ENCODE results near the gene ACAD8. TPM values are rescaled to one million over a fixed set of nuclear protein-coding genes. Genes with fewer than 3 reads are reported as not detected.

The ACAD8 gene
- total and polyA plus RNA-seq, 2 of the 4 experiments (the other 2 are of a cell fraction): 11.1 to 21.2 TPM

GRCh38 chr11:134250246-134250645, 3.1 kb upstream of the ACAD8 start:
- Histone ChIP-seq H3K4ac (ENCODE audit: low read depth, low read length) (no peak overlapping the region), H2BK5ac (ENCODE audit: low read depth, low read length, poor library complexity, severe bottlenecking) (no peak overlapping the region), H3K27ac (ENCODE audit: insufficient read depth, low read length) (no peak overlapping the region), H2AK5ac (ENCODE audit: low read depth, low read length) (no peak overlapping the region), H2BK120ac (ENCODE audit: low read depth, low read length) (no peak overlapping the region), H2BK15ac (ENCODE audit: low read depth, low read length) (no peak overlapping the region), H3K36me3 (ENCODE audit: control insufficient read depth, insufficient read depth, low read length) (peaks cover 35% of the 10 kb centered on the region), H3K4me2 (ENCODE audit: low read depth, low read length) (no peak overlapping the region), H2BK20ac (ENCODE audit: low read depth, low read length) (no peak overlapping the region), H4K5ac (ENCODE audit: low read depth, low read length) (no peak overlapping the region), H3K14ac (replicated peaks; ENCODE audit: low read depth, low read length) (no peak overlapping the region), H3K56ac (ENCODE audit: extremely low read depth, insufficient read depth, low read length) (no peak overlapping the region), H3K79me1 (ENCODE audit: low read depth in 1 of 2, low read length in 2 of 2) (peaks cover 6 to 23% of the 10 kb centered on the region in 2 experiments; a peak in 3 of 4 replicates), H4K8ac (ENCODE audit: low read depth in 2 of 2, low read length in 2 of 2) (no peak overlapping the region), H3K4me1 (ENCODE audit: control insufficient read depth, insufficient read depth, low read length) (no peaks in the 10 kb centered on the region; the same call in 1 of the 2 replicates), H4K20me1 (ENCODE audit: insufficient read depth, low read length) (no peaks in the 10 kb centered on the region), H3K27me3 (ENCODE audit: control insufficient read depth, insufficient read depth, low read length) (no peaks in the 10 kb centered on the region), H2AFZ (replicated peaks; ENCODE audit: low read length, poor library complexity) (no peak overlapping the region), H3K9ac (ENCODE audit: low read depth, low read length) (no peak overlapping the region), H2AK9ac (replicated peaks; ENCODE audit: low read depth, low read length, poor library complexity) (no peak overlapping the region), H3K9me3 (ENCODE audit: control insufficient read depth, insufficient read depth, low read length) (no peaks in the 10 kb centered on the region), H3K23ac (ENCODE audit: low read depth, low read length) (no peak overlapping the region), H3K18ac (ENCODE audit: low read depth, low read length) (no peak overlapping the region), H3K4me3 (ENCODE audit: insufficient read depth, low read depth, low read length) (no peak overlapping the region), H3K9me1 (ENCODE audit: insufficient read depth, low read length) (no peaks in the 10 kb centered on the region; the same call in 1 of the 2 replicates), H4K91ac (ENCODE audit: insufficient read depth, low read depth, low read length) (no peak overlapping the region)
- WGBS, 2 experiments (ENCODE audit: extremely low coverage in 2 of 2, insufficient read length in 1 of 2): no CpG with 5 or more reads among the region's 3 CpGs
- CTCF ChIA-PET: no interaction called here
- ATAC-seq (ENCODE audit: low read depth) (no peak), DNase-seq (no peak)
- in situ Hi-C loops (cut with MboI; ENCODE audit: low sequenced_read_pairs): loop anchor here (10.0 kb wide), 1 partner anchor 205 kb away; no protein-coding TSS in a partner anchor
- TF ChIP-seq RAD21 (IDR thresholded peaks at IDR 0.05; ENCODE audit: low read length) (no peak), SMC3 (IDR thresholded peaks at IDR 0.05; ENCODE audit: low read depth, low read length) (no peak), CHD1 (IDR thresholded peaks at IDR 0.05; ENCODE audit: low read depth, low read length) (no peak), BHLHE40 (IDR thresholded peaks at IDR 0.05; ENCODE audit: low read depth, low read length) (no peak)
- TF ChIP-seq, protein P1, sequence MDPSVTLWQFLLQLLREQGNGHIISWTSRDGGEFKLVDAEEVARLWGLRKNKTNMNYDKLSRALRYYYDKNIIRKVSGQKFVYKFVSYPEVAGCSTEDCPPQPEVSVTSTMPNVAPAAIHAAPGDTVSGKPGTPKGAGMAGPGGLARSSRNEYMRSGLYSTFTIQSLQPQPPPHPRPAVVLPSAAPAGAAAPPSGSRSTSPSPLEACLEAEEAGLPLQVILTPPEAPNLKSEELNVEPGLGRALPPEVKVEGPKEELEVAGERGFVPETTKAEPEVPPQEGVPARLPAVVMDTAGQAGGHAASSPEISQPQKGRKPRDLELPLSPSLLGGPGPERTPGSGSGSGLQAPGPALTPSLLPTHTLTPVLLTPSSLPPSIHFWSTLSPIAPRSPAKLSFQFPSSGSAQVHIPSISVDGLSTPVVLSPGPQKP (IDR thresholded peaks at IDR 0.05; ENCODE audit: borderline replicate concordance, low read depth, low read length): no peak
- BruUV-seq (replicated peaks): no TSS peak
- dilution Hi-C loops (cut with HindIII; ENCODE audit: low sequenced_read_pairs, unreplicated experiment): no loop called here
- intact Hi-C loops (cut with micrococcal nuclease): loop anchor here (10.0 kb wide), 1 partner anchor 205 kb away; no protein-coding TSS in a partner anchor
- POLR2A ChIA-PET (ENCODE audit: unreplicated experiment): no interaction called here

All from IMR-90 (cell line).